ENCODE measurements around the gene CIITA. TPM values are rescaled to one million over a fixed set of nuclear protein-coding genes. Genes with fewer than 3 reads are reported as not detected.
A peak's percentile ranks its signal among the peaks of the same experiment; 100 is the strongest.
"Not testable (repeated sequence)": the region's sequence is repeated elsewhere in the genome, so short reads cannot be mapped to it uniquely, and the experiment has no call there.

Gene CIITA
- total RNA-seq, 3 donors from 2014 or later, result 5.6 to 14.6 (median 11.1) TPM

- no peak overlapping the region for H3K4me3 ChIP-seq
- no peak for DNase-seq (ENCODE audit: low spot score in 2 of 2)
- no peaks in the 10 kb centered on the region for H3K27me3 ChIP-seq
- TF ChIP-seq, protein P1, sequence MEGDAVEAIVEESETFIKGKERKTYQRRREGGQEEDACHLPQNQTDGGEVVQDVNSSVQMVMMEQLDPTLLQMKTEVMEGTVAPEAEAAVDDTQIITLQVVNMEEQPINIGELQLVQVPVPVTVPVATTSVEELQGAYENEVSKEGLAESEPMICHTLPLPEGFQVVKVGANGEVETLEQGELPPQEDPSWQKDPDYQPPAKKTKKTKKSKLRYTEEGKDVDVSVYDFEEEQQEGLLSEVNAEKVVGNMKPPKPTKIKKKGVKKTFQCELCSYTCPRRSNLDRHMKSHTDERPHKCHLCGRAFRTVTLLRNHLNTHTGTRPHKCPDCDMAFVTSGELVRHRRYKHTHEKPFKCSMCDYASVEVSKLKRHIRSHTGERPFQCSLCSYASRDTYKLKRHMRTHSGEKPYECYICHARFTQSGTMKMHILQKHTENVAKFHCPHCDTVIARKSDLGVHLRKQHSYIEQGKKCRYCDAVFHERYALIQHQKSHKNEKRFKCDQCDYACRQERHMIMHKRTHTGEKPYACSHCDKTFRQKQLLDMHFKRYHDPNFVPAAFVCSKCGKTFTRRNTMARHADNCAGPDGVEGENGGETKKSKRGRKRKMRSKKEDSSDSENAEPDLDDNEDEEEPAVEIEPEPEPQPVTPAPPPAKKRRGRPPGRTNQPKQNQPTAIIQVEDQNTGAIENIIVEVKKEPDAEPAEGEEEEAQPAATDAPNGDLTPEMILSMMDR (IDR thresholded peaks at IDR 0.05), result no peak
- TF ChIP-seq POLR2AphosphoS5 (IDR thresholded peaks at IDR 0.05) (no peak), POLR2A (IDR thresholded peaks at IDR 0.05) (no peak)
- H3K36me3 ChIP-seq, result no peaks in the 10 kb centered on the region
- no peaks in the 10 kb centered on the region for H3K9me3 ChIP-seq
- intact Hi-C loops (cut with DNase I; ENCODE audit: low total_unique reads), result no loop called here
- no peaks in the 10 kb centered on the region for H3K4me1 ChIP-seq
- H3K27ac ChIP-seq, result peak overlapping the region in 1 of 2 donors; percentile 34
Observed at GRCh38 chr16:10923146-10923649, 46.2 kb downstream of the CIITA start.

DNA sequence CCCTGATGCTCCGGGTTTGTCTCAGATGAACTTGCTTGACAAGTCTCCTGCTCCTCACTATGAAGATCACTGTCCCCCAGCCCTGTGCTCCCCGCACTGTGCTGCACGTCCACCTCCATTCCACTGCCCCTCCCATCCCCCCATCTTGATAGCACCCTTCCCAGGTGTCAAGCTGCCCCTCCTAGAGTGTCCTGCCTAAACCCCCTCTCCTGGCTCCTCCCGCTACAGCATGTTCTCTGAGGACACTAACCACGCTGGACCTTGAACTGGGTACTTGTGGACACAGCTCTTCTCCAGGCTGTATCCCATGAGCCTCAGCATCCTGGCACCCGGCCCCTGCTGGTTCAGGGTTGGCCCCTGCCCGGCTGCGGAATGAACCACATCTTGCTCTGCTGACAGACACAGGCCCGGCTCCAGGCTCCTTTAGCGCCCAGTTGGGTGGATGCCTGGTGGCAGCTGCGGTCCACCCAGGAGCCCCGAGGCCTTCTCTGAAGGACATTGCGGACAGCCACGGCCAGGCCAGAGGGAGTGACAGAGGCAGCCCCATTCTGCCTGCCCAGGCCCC, 46.7 kb downstream of the CIITA start:
- Histone ChIP-seq H3K9me3 (no peaks in the 10 kb centered on the region), H3K4me1 (no peaks in the 10 kb centered on the region), H3K27ac (peak overlapping the region in 1 of 2 donors; percentile 34), H3K27me3 (no peaks in the 10 kb centered on the region), H3K4me3 (no peak overlapping the region), H3K36me3 (no peaks in the 10 kb centered on the region)
- no peak for DNase-seq (ENCODE audit: low spot score in 2 of 2)
- TF ChIP-seq POLR2AphosphoS5 (IDR thresholded peaks at IDR 0.05), result no peak
- TF ChIP-seq POLR2A (IDR thresholded peaks at IDR 0.05), result no peak
- intact Hi-C loops (cut with DNase I; ENCODE audit: low total_unique reads), result no loop called here

DNA sequence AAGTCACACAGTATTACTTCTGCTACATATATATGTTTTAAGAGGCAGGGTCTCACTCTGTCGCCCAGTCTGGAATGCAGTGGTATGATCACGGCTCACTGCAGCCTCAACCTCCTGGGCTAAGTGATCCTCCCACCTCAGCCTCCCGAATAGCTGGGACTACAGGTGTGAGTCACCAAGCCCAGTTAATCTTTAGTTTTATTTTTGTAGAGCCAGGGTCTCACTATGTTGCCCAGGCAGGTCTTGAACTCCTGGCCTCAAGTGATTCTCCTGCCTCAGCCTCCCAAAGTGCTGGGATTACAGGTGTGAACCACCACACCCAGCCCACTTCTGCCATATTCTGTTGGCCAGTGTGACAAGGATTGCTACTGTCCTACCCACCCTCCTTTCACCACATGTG, 48.3 kb downstream of the CIITA start:
- H3K4me3 ChIP-seq; DNase-seq (ENCODE audit: low spot score in 2 of 2); H3K27me3 ChIP-seq; H3K9me3 ChIP-seq; H3K36me3 ChIP-seq; intact Hi-C loops (cut with DNase I; ENCODE audit: low total_unique reads); H3K27ac ChIP-seq; H3K4me1 ChIP-seq: not testable (repeated sequence)

DNA sequence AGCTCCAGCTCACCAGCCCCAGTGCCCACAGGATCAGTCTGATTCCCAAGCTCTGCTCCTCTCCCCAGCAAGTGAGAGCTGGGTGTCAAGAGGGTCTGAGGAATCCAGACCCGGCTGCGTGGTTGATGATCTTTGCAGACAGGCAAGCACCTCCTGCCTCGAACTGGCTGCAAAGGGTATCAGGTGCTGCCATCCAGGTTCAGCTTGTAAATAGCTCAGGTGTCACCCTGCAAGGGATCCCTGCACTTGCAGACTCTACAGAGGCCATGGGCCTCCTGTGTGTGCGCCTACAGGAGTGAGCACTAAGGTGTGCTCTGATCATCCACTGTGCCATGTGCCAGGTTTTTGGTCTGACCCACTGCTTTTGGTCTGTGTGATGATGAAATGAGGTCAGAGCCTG, 49.1 kb downstream of the CIITA start:
- H3K36me3 ChIP-seq, result no peaks in the 10 kb centered on the region

DNA sequence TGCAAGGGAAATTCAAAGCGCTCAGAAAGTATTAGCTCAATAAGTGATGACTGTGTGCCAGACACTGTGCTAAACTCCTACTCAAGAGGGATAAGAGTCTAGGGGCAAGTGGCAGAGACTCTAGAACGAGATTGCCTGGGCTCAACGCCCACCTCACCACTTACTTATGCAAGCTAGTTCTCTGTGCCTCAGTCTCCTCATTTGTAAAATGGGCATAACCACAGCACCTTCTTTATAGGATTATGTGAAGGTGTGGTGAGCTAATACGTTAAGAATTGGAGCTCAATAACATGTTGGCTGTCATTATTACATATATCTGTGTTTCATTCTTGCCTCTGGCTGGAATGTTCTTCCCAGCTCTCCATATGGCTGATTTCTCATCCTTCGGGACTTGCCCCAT, 49.9 kb downstream of the CIITA start:
- Histone ChIP-seq H3K27me3 (no peaks in the 10 kb centered on the region), H3K4me1 (no peaks in the 10 kb centered on the region), H3K27ac (no peak overlapping the region), H3K36me3 (no peaks in the 10 kb centered on the region), H3K9me3 (no peaks in the 10 kb centered on the region), H3K4me3 (no peak overlapping the region)
- DNase-seq (ENCODE audit: low spot score in 2 of 2), result no peak
- TF ChIP-seq, protein P1 (IDR thresholded peaks at IDR 0.05), result no peak
- TF ChIP-seq POLR2A (IDR thresholded peaks at IDR 0.05), result no peak
- TF ChIP-seq POLR2AphosphoS5 (IDR thresholded peaks at IDR 0.05), result no peak
- intact Hi-C loops (cut with DNase I; ENCODE audit: low total_unique reads), result no loop called here

More for the DNA sequence above, 49.1 kb downstream of the CIITA start:
- intact Hi-C loops (cut with DNase I; ENCODE audit: low total_unique reads), result no loop called here
- Histone ChIP-seq H3K4me3 (no peak overlapping the region), H3K4me1 (no peaks in the 10 kb centered on the region), H3K27me3 (no peaks in the 10 kb centered on the region), H3K9me3 (no peaks in the 10 kb centered on the region), H3K27ac (no peak overlapping the region)
- no peak for DNase-seq (ENCODE audit: low spot score in 2 of 2)
- TF ChIP-seq POLR2A (IDR thresholded peaks at IDR 0.05) (no peak), POLR2AphosphoS5 (IDR thresholded peaks at IDR 0.05) (no peak)
- TF ChIP-seq, protein P1 (IDR thresholded peaks at IDR 0.05), result no peak

GRCh38 chr16:10927497-10928112, 50.6 kb downstream of the CIITA start:
- Histone ChIP-seq H3K27ac (no peak overlapping the region), H3K27me3 (no peaks in the 10 kb centered on the region), H3K4me3 (no peak overlapping the region), H3K9me3 (no peaks in the 10 kb centered on the region), H3K4me1 (no peaks in the 10 kb centered on the region), H3K36me3 (no peaks in the 10 kb centered on the region)
- TF ChIP-seq POLR2A (IDR thresholded peaks at IDR 0.05), result no peak
- TF ChIP-seq, protein P1 (IDR thresholded peaks at IDR 0.05), result no peak
- TF ChIP-seq POLR2AphosphoS5 (IDR thresholded peaks at IDR 0.05), result no peak
- no peak for DNase-seq (ENCODE audit: low spot score in 2 of 2)
- intact Hi-C loops (cut with DNase I; ENCODE audit: low total_unique reads), result no loop called here

GRCh38 chr16:10929097-10929496, 52.1 kb downstream of the CIITA start:
- H3K4me1 ChIP-seq; H3K27ac ChIP-seq; intact Hi-C loops (cut with DNase I; ENCODE audit: low total_unique reads); DNase-seq (ENCODE audit: low spot score in 2 of 2); H3K27me3 ChIP-seq; H3K36me3 ChIP-seq; H3K9me3 ChIP-seq; H3K4me3 ChIP-seq: not testable (repeated sequence)
